Sciatic nerve (tissue), 1 donor: ENCODE results near the gene PDE6C. TPM values are rescaled to one million over a fixed set of nuclear protein-coding genes. Genes with fewer than 3 reads are reported as not detected.

Experiments used
- total RNA-seq: library from RNA; stranded (reverse); fragmentation: NEBNext Ultra II Directional; extraction: Animal tissue kit (Norgen Biotek cat#: 25700); gene quantifications from one replicate; pipeline ENCODE4 v1.2.1, GENCODE V29; 2021
- donor health status: DM: no; HTN: no; CAD: no.

Gene PDE6C
- total RNA-seq, 1 donor from 2014 or later, result not detected

Other genes starting within 250 kb of the PDE6C start
- 76.2 TPM for gene MYOF, start 130.2 kb upstream of the PDE6C start, total RNA-seq
- 0.62 TPM for gene CEP55, start 115.9 kb upstream of the PDE6C start, total RNA-seq
- 0.31 TPM for gene FFAR4, start 45.9 kb upstream of the PDE6C start, total RNA-seq
- 42.7 TPM for gene RBP4, start 11.3 kb upstream of the PDE6C start, total RNA-seq
- 40.9 TPM for gene FRA10AC1, start 90.1 kb downstream of the PDE6C start, total RNA-seq
- 19.8 TPM for gene LGI1, start 145.4 kb downstream of the PDE6C start, total RNA-seq